Liver (tissue), 9 donors: Measurements from ENCODE around the gene MFF. TPM values are rescaled to one million over a fixed set of nuclear protein-coding genes. Genes with fewer than 3 reads are reported as not detected.
A peak's percentile ranks its signal among the peaks of the same experiment; 100 is the strongest.

Source experiments
- DNase-seq: peaks from one replicate; pipeline ENCODE4 v3.0.0-alpha.2; 2017; ENCODE audit warnings: low spot score
- H3K27ac ChIP-seq, 2 donors: one replicate each; pipeline ENCODE4 v1.7.0; 2013; ENCODE audit warnings: inconsistent platforms in 2 of 2, low read length in 2 of 2, control low read depth in 1 of 2, low read depth in 1 of 2, mild to moderate bottlenecking in 1 of 2
- H3K27me3 ChIP-seq, 4 donors: one replicate each; pipeline versions ENCODE4 v1.6.1 to v1.7.0; 2013; ENCODE audit warnings: low read length in 3 of 4, inconsistent platforms in 1 of 4, mild to moderate bottlenecking in 1 of 4, moderate library complexity in 1 of 4; ENCODE audit not compliant: control insufficient read depth in 4 of 4, insufficient read depth in 4 of 4
- H3K36me3 ChIP-seq, 4 donors: one replicate each; pipeline versions ENCODE4 v1.6.1 to v1.7.0; 2013; ENCODE audit warnings: low read length in 3 of 4, mild to moderate bottlenecking in 3 of 4, low read depth in 1 of 4, moderate library complexity in 1 of 4; ENCODE audit not compliant: control insufficient read depth in 4 of 4, insufficient read depth in 3 of 4
- H3K4me1 ChIP-seq, 4 donors: one replicate each; pipeline versions ENCODE4 v1.6.1 to v1.7.0; 2013; ENCODE audit warnings: low read length in 3 of 4, mild to moderate bottlenecking in 3 of 4, moderate library complexity in 1 of 4; ENCODE audit not compliant: control insufficient read depth in 4 of 4, insufficient read depth in 4 of 4
- H3K4me3 ChIP-seq, 3 donors: one replicate each; pipeline versions ENCODE4 v1.6.1 to v1.7.0; 2013; ENCODE audit warnings: low read length in 3 of 3, control low read depth in 1 of 3, low read depth in 1 of 3, mild to moderate bottlenecking in 1 of 3
- H3K9ac ChIP-seq, 2 donors: one replicate each; pipeline ENCODE4 v1.7.0; 2013; ENCODE audit warnings: low read length in 2 of 2, mild to moderate bottlenecking in 2 of 2, moderate library complexity in 2 of 2, control low read depth in 1 of 2, low read depth in 1 of 2
- H3K9me3 ChIP-seq, 4 donors: one replicate each; pipeline versions ENCODE4 v1.6.1 to v1.7.0; 2013; ENCODE audit warnings: low read length in 3 of 4; ENCODE audit not compliant: control insufficient read depth in 4 of 4
- ATF3 ChIP-seq: IDR thresholded peaks from 2 replicates; pipeline ENCODE4 v1.6.1; 2016; ENCODE audit warnings: antibody characterized with exemption
- EGR1 ChIP-seq, 2 donors: IDR thresholded peaks; 2 replicates each; pipeline ENCODE4 v1.6.1; 2016 to 2018; ENCODE audit warnings: antibody characterized with exemption in 2 of 2, low read depth in 2 of 2
- FOXA1 ChIP-seq: IDR thresholded peaks from 2 replicates; pipeline ENCODE4 v1.6.1; 2016; ENCODE audit warnings: antibody characterized with exemption
- FOXA2 ChIP-seq: IDR thresholded peaks from 2 replicates; pipeline ENCODE4 v1.6.1; 2016; ENCODE audit warnings: antibody characterized with exemption
- GABPA ChIP-seq, 2 donors: IDR thresholded peaks in 1 of 2; conservative IDR thresholded peaks in 1 of 2; 2 replicates each; pipeline ENCODE4 v1.6.1; 2016; ENCODE audit warnings: antibody characterized with exemption in 2 of 2, mild to moderate bottlenecking in 1 of 2, moderate library complexity in 1 of 2
- HNF4A ChIP-seq, 2 donors: conservative IDR thresholded peaks; 2 replicates each; pipeline ENCODE4 v1.6.1; 2016; ENCODE audit warnings: antibody characterized with exemption in 2 of 2, mild to moderate bottlenecking in 2 of 2
- HNF4G ChIP-seq: IDR thresholded peaks from 2 replicates; pipeline ENCODE4 v1.6.1; 2016; ENCODE audit warnings: antibody characterized with exemption
- JUND ChIP-seq, 2 donors: IDR thresholded peaks; 2 replicates each; pipeline ENCODE4 v1.6.1; 2016; ENCODE audit warnings: antibody characterized with exemption in 2 of 2
- NR2F2 ChIP-seq: IDR thresholded peaks from 2 replicates; pipeline ENCODE4 v1.6.1; 2016; ENCODE audit warnings: antibody characterized with exemption
- RAD21 ChIP-seq, 2 donors: IDR thresholded peaks; 2 replicates each; pipeline ENCODE4 v1.6.1; 2016; ENCODE audit warnings: antibody characterized with exemption in 2 of 2, mild to moderate bottlenecking in 2 of 2
- RXRA ChIP-seq, 2 donors: IDR thresholded peaks; 2 replicates each; pipeline ENCODE4 v1.6.1; 2017 to 2018; ENCODE audit warnings: antibody characterized with exemption in 2 of 2, mild to moderate bottlenecking in 1 of 2
- SP1 ChIP-seq: IDR thresholded peaks from 2 replicates; pipeline ENCODE4 v1.6.1; 2018; ENCODE audit warnings: antibody characterized with exemption, mild to moderate bottlenecking
- TAF1 ChIP-seq: conservative IDR thresholded peaks from 2 replicates; pipeline ENCODE4 v1.6.1; 2016; ENCODE audit warnings: antibody characterized with exemption, mild to moderate bottlenecking
- YY1 ChIP-seq: IDR thresholded peaks from 2 replicates; pipeline ENCODE4 v1.6.1; 2016; ENCODE audit warnings: antibody characterized with exemption, mild to moderate bottlenecking
- ZBTB33 ChIP-seq: IDR thresholded peaks from 2 replicates; pipeline ENCODE4 v1.6.1; 2016; ENCODE audit warnings: antibody characterized with exemption
- WGBS: extraction: QIAGEN DNeasy Blood & Tissue Kit; methylation state at CpG from one replicate; pipeline ENCODE4 v1.1.7; 2013; 5-methylcytosine and 5-hydroxymethylcytosine counted together
- polyA plus RNA-seq, 2 donors: library from polyadenylated mRNA; stranded (reverse) in 1 of 2; unstranded in 1 of 2; fragments of 200-250 nt in 1 of 2; fragments of >200 nt in 1 of 2; fragmentation: Nextera tagmentation in 1 of 2; extraction: Ambion mirVana in 1 of 2; gene quantifications; one replicate each; pipeline versions ENCODE4 v1.2.1 to v1.2.3, GENCODE V29; 2013 to 2015
- total RNA-seq, 2 donors: library from RNA; depleted of rRNA; stranded (reverse); fragments of >200 nt; gene quantifications; one replicate each; pipeline ENCODE4 v1.2.3, GENCODE V29; 2014
- TF ChIP-seq, protein P1 (sequence below): IDR thresholded peaks from 2 replicates; pipeline ENCODE4 v1.6.1; 2016; ENCODE audit warnings: antibody characterized with exemption, mild to moderate bottlenecking
- TF ChIP-seq, protein P2 (sequence below): fragments of 150-350 bp; IDR thresholded peaks from 2 replicates; pipeline ENCODE4 v1.5.1; 2017; ENCODE audit warnings: improper control_type of control experiment, low read depth, low read length; ENCODE audit not compliant: missing input control
- TF ChIP-seq, protein P3 (sequence below): IDR thresholded peaks from 2 replicates; pipeline ENCODE4 v1.6.1; 2016; ENCODE audit warnings: antibody characterized with exemption
- donor health status: healthy.
- donor health status: healthy.
- donor health status: healthy.
- donor health status: healthy.
- donor health status: healthy.

Gene MFF
- total and polyA plus RNA-seq, 4 donors: 28.9 to 40.8 (median 33.2) TPM

DNA sequence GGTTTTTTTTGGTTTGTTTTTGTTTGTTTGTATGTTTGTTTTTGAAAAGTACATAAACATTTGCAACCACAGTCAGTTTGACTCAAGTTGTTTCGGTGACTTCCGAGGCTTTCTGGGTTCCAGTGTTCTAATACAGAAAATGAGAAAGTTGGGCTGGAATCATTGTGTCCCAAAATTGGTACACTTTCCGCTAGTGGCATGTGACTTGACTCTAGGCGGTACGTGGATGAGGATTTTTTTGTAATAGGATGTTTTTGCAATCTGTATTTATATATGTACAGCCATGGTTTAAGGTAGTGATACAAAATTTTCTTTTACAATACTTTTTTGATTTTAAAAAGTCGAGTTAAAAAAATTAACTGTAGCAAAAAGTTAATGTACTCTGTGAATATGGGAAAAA lies 1.7 kb downstream of the MFF start:
- H3K9ac ChIP-seq: no peak overlapping the region
- WGBS: 96% methylated on average over 6 of the region's 6 CpGs

More for the DNA sequence above, 1.7 kb downstream of the MFF start:
- H3K27ac ChIP-seq: no peak overlapping the region
- H3K27me3 ChIP-seq: no peaks in the 10 kb centered on the region
- H3K9me3 ChIP-seq: peaks cover 0 to 1% (median 0%) of the 10 kb centered on the region in 4 donors
- H3K4me1 ChIP-seq: peaks cover 6 to 21% (median 13%) of the 10 kb centered on the region in 4 donors
- peak overlapping the region in 1 of 3 donors; percentile 93 for H3K4me3 ChIP-seq
- DNase-seq: no peak
- TF ChIP-seq GABPA (IDR thresholded peaks at IDR 0.05 in 1 of 2, conservative IDR thresholded peaks at IDR 0.05 in 1 of 2) (no peak), HNF4A (conservative IDR thresholded peaks at IDR 0.05) (no peak), HNF4G (no peak), ATF3 (no peak), NR2F2 (no peak), RAD21 (IDR thresholded peaks at IDR 0.05) (no peak), RXRA (IDR thresholded peaks at IDR 0.05) (no peak), TAF1 (no peak), FOXA1 (no peak), JUND (IDR thresholded peaks at IDR 0.05) (no peak), ZBTB33 (no peak), SP1 (no peak), YY1 (no peak), EGR1 (IDR thresholded peaks at IDR 0.05; ENCODE audit: low read depth in 2 of 2) (no peak), FOXA2 (no peak)
- TF ChIP-seq, protein P1, sequence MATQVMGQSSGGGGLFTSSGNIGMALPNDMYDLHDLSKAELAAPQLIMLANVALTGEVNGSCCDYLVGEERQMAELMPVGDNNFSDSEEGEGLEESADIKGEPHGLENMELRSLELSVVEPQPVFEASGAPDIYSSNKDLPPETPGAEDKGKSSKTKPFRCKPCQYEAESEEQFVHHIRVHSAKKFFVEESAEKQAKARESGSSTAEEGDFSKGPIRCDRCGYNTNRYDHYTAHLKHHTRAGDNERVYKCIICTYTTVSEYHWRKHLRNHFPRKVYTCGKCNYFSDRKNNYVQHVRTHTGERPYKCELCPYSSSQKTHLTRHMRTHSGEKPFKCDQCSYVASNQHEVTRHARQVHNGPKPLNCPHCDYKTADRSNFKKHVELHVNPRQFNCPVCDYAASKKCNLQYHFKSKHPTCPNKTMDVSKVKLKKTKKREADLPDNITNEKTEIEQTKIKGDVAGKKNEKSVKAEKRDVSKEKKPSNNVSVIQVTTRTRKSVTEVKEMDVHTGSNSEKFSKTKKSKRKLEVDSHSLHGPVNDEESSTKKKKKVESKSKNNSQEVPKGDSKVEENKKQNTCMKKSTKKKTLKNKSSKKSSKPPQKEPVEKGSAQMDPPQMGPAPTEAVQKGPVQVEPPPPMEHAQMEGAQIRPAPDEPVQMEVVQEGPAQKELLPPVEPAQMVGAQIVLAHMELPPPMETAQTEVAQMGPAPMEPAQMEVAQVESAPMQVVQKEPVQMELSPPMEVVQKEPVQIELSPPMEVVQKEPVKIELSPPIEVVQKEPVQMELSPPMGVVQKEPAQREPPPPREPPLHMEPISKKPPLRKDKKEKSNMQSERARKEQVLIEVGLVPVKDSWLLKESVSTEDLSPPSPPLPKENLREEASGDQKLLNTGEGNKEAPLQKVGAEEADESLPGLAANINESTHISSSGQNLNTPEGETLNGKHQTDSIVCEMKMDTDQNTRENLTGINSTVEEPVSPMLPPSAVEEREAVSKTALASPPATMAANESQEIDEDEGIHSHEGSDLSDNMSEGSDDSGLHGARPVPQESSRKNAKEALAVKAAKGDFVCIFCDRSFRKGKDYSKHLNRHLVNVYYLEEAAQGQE: no peak
- TF ChIP-seq, protein P2, sequence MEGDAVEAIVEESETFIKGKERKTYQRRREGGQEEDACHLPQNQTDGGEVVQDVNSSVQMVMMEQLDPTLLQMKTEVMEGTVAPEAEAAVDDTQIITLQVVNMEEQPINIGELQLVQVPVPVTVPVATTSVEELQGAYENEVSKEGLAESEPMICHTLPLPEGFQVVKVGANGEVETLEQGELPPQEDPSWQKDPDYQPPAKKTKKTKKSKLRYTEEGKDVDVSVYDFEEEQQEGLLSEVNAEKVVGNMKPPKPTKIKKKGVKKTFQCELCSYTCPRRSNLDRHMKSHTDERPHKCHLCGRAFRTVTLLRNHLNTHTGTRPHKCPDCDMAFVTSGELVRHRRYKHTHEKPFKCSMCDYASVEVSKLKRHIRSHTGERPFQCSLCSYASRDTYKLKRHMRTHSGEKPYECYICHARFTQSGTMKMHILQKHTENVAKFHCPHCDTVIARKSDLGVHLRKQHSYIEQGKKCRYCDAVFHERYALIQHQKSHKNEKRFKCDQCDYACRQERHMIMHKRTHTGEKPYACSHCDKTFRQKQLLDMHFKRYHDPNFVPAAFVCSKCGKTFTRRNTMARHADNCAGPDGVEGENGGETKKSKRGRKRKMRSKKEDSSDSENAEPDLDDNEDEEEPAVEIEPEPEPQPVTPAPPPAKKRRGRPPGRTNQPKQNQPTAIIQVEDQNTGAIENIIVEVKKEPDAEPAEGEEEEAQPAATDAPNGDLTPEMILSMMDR: no peak
- TF ChIP-seq, protein P3, sequence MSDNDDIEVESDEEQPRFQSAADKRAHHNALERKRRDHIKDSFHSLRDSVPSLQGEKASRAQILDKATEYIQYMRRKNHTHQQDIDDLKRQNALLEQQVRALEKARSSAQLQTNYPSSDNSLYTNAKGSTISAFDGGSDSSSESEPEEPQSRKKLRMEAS: no peak
- H3K36me3 ChIP-seq: peaks cover 0 to 2% (median 1%) of the 10 kb centered on the region in 4 donors
